GM20431 (cell line): ENCODE measurements around the gene PELI2.

Experiments used
- in situ Hi-C: fragments of 300-500 bp; cut with MseI, MboI; formaldehyde crosslinking; loops from one replicate; pipeline ENCODE4 v1.15.0; 2020; ENCODE audit warnings: low sequenced_read_pairs; ENCODE audit not compliant: unreplicated experiment

Gene PELI2

GRCh38 chr14:56224229-56224628, 106.0 kb downstream of the PELI2 start:
- in situ Hi-C loops = no loop called here

- in situ Hi-C loops = no loop called here
Observed at GRCh38 chr14:56224691-56225681, 106.8 kb downstream of the PELI2 start.

- in situ Hi-C loops = no loop called here
Observed at GRCh38 chr14:56235388-56235787, 117.2 kb downstream of the PELI2 start.

GRCh38 chr14:56237398-56237797, 119.2 kb downstream of the PELI2 start:
- in situ Hi-C loops = no loop called here

GRCh38 chr14:56241461-56241860, 123.2 kb downstream of the PELI2 start:
- in situ Hi-C loops = no loop called here

- in situ Hi-C loops = no loop called here
Observed at GRCh38 chr14:56243110-56243509, 124.9 kb downstream of the PELI2 start.

- in situ Hi-C loops = no loop called here
Observed at GRCh38 chr14:56244138-56244789, 126.1 kb downstream of the PELI2 start.

GRCh38 chr14:56247495-56248200, 129.4 kb downstream of the PELI2 start:
- in situ Hi-C loops = no loop called here

GRCh38 chr14:56248442-56248841, 130.2 kb downstream of the PELI2 start:
- in situ Hi-C loops = no loop called here

GRCh38 chr14:56261046-56261445, 142.8 kb downstream of the PELI2 start:
- in situ Hi-C loops = no loop called here

GRCh38 chr14:56262530-56262929, 144.3 kb downstream of the PELI2 start:
- in situ Hi-C loops = no loop called here

- in situ Hi-C loops = no loop called here
Observed at GRCh38 chr14:56268039-56268438, 149.8 kb downstream of the PELI2 start.

- in situ Hi-C loops = no loop called here
Observed at GRCh38 chr14:56268673-56269072, 150.5 kb downstream of the PELI2 start.

- in situ Hi-C loops = no loop called here
Observed at GRCh38 chr14:56270921-56271320, 152.7 kb downstream of the PELI2 start.

- in situ Hi-C loops = no loop called here
Observed at GRCh38 chr14:56271970-56272369, 153.8 kb downstream of the PELI2 start.

GRCh38 chr14:56273155-56273554, 154.9 kb downstream of the PELI2 start:
- in situ Hi-C loops = no loop called here

- in situ Hi-C loops = no loop called here
Observed at GRCh38 chr14:56273951-56274350, 155.7 kb downstream of the PELI2 start.

- in situ Hi-C loops = no loop called here
Observed at GRCh38 chr14:56274556-56274955, 156.3 kb downstream of the PELI2 start.

- in situ Hi-C loops = no loop called here
Observed at GRCh38 chr14:56276108-56276507, 157.9 kb downstream of the PELI2 start.

- in situ Hi-C loops = no loop called here
Observed at GRCh38 chr14:56278383-56278782, 160.2 kb downstream of the PELI2 start.

GRCh38 chr14:56280843-56281242, 162.6 kb downstream of the PELI2 start:
- in situ Hi-C loops = no loop called here
